HepG2 (cell line): Measurements from ENCODE around the gene FAAP100.

Experiments
- TEAD3 ChIP-seq: optimal IDR thresholded peaks from 2 replicates; pipeline ENCODE3; 2016; ENCODE audit warnings: borderline replicate concordance
- ZFP41 ChIP-seq: sonication (generic); formaldehyde crosslinking; IDR thresholded peaks from 2 replicates; pipeline ENCODE4 v1.4.0; 2020; ENCODE audit warnings: mild to moderate bottlenecking, missing genetic modification reagents, borderline replicate concordance
- TF ChIP-seq, protein P1 (sequence below): IDR thresholded peaks from 2 replicates; pipeline ENCODE4 v1.6.1; 2016

DNA sequence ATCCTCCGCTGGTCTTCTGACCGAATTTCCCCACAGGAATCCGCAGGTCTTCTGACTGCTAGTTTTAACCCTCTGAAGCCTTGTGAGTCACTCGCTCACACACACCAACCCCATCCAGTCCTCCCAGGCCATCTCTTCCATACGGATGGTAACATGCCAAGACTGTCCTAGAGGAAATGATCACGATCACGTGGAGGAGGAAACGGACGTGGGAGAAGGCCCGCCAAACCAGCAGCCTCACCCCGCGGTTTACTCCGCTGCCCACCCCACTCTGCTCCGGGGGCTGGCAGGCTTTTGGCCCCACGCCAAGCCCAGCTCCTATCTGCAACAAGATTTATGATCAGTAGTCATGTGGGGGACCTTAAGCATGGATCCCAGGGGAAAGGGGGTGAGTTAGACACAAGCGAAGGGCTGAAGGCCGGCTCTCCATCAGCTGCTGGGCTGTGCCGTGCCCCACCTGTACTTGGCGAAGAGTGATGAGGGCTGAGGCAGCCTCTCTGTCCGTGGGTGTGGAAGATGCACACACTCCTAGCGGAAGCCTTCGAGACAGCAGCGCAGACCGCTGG, 1.5 kb upstream of the FAAP100 start:
- TF ChIP-seq TEAD3 (no peak), ZFP41 (CRISPR knock-in tag) (no peak)
- TF ChIP-seq, protein P1, sequence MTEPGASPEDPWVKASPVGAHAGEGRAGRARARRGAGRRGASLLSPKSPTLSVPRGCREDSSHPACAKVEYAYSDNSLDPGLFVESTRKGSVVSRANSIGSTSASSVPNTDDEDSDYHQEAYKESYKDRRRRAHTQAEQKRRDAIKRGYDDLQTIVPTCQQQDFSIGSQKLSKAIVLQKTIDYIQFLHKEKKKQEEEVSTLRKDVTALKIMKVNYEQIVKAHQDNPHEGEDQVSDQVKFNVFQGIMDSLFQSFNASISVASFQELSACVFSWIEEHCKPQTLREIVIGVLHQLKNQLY, result no peak
